ENCODE measurements around the gene SLCO2B1.

The SLCO2B1 gene

GRCh38 chr11:75145196-75145971, 5.5 kb upstream of the SLCO2B1 start:
- H3K4me3 ChIP-seq (ENCODE audit: low read depth, low read length): no peak overlapping the region

- no peak overlapping the region for H3K4me3 ChIP-seq (ENCODE audit: low read depth, low read length)
These were observed 4.9 kb upstream of the SLCO2B1 start for GRCh38 chr11:75145972-75146519.

GRCh38 chr11:75146711-75147110, 4.2 kb upstream of the SLCO2B1 start:
- H3K4me3 ChIP-seq (ENCODE audit: low read depth, low read length): no peak overlapping the region

GRCh38 chr11:75147191-75147874, 3.6 kb upstream of the SLCO2B1 start:
- H3K4me3 ChIP-seq (ENCODE audit: low read depth, low read length): no peak overlapping the region

DNA sequence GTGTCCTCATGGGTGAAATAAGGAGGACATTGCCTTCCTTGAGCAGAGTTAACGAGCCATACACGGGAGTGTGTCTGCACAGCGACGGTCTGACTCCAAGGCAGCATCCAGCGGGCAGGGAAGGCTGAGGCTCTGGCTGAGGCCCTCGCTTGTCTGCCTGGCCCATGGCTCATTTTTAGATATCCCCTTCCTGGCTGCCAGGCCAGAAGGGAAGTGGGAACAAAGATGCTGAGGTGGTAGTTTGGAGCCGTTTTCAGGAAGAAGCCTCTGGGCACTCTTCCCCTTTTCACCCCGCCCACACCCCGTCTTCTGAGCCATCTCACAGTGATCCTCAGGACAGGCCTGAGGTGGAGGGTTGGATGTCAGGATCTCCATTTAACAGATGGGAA, 3.0 kb upstream of the SLCO2B1 start:
- H3K4me3 ChIP-seq (ENCODE audit: low read depth, low read length): no peak overlapping the region

DNA sequence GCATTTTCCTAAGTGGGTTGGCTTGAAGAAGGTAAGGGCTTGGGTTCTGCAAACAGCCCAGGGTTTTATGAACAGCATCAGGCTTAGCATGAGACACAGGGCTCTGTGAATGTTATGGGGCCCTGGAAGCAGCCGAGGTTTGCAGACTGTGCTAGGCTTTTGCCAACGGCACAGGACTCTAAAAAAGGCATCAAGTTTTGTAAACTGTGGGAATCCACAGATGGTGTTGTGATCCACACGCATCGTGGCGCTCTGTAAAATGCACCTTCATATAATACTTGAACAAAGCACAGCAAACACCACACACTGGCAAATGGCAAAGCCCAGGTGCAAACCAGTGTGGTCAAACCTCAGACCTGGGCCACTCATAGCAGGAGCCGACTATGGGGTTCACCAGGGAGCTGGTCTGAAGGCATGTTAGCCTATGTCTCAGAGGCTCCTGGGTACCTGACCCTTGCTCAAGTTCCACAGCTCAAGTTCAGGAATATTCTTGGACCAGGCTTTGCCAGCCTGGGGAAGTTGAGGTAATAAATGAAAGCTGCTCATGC, 2.4 kb upstream of the SLCO2B1 start:
- H3K4me3 ChIP-seq (ENCODE audit: low read depth, low read length): no peak overlapping the region

- H3K4me3 ChIP-seq (ENCODE audit: low read depth, low read length): no peak overlapping the region
These were observed 991 bp upstream of the SLCO2B1 start for GRCh38 chr11:75149766-75150465.

DNA sequence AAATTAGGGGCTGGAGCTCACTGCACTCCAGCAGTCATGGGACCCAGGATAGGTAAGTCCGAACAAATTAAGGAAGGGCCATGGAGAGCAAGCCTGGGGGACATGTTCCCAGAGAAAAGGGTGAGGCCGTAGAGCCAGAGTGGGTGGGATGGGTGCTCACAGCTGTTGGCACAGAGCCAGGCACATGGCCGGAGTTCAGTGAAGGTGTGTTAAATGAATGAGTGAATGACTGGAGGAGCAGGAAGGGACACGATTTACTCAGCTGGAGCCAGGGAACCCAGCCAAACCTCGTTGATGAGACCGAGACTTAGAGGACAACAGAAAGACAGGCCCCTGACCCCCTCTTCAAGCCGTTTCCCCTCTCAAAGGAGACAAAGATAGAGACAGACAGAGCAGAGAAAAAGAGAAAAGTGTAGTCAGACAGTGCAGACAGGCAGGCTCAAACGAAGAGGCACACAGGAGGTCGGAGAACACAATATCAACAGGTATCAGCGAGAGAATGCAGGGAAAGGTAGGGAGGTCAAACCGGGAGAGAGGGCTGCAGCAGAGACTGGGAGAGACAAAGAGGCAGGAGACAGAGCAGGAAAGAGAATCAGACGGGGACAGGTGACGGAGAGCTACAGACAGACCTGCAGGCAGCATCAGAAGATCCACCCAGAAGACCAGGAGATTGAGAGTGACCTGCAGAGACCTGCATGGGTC, 590 bp downstream of the SLCO2B1 start:
- H3K4me3 ChIP-seq (ENCODE audit: low read depth, low read length): no peak overlapping the region

DNA sequence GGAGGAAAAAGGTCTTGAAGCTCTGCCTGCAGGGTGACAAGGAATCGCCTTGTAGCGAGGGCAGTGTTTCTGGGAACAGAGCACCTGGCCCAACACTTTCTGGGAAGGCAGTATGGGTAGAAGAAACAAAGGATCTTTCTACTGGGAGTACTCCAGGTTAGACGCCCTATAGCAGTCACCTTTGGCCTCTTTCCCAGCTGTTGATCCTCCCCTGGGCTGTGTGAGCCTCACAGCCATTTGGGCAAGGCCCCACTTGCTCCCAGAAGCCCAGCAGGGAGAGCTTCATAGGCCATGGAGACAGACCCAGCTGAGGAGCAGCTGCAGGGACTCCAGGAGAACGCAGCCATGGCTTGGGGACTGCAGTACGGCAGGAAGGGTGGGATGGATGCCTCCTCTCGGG, 1.2 kb downstream of the SLCO2B1 start:
- H3K4me3 ChIP-seq (ENCODE audit: low read depth, low read length): no peak overlapping the region

DNA sequence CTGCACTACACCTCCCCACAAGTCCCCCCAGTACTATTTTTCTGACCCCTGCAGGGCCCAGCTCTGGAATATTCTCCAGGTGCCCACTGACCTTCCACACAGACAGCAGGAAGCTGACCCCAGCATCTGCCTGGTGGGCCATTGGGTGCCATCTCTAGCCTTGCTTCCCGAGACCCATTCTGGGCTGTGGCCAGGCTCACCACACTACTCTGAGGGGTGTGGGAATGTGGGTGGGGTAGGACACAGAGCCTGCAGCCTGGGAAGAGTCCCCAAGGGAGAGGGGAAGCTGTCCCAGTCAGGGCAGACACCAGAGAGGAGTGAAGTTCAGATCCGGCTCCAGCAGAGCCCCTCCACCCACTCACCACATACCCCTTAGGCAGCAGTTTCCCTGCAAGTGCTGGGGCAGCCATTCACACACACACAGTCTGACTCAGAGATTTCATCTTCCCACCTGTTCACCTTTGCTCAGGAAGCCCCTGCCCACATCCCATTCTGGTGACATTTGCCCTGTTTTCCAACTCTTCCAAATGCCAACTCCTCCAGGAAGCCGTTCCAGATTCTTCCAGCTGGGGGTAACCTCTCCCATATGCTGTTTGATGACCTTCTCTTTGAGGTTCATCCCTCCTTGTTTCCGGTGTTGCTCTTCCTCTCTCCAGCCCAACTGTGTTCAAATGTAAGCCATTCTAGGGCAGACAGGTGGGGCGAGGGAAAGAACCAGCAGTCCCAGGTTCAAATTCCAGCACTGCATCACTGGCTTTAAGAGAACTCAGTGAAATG, 1.9 kb downstream of the SLCO2B1 start:
- H3K4me3 ChIP-seq (ENCODE audit: low read depth, low read length): no peak overlapping the region

DNA sequence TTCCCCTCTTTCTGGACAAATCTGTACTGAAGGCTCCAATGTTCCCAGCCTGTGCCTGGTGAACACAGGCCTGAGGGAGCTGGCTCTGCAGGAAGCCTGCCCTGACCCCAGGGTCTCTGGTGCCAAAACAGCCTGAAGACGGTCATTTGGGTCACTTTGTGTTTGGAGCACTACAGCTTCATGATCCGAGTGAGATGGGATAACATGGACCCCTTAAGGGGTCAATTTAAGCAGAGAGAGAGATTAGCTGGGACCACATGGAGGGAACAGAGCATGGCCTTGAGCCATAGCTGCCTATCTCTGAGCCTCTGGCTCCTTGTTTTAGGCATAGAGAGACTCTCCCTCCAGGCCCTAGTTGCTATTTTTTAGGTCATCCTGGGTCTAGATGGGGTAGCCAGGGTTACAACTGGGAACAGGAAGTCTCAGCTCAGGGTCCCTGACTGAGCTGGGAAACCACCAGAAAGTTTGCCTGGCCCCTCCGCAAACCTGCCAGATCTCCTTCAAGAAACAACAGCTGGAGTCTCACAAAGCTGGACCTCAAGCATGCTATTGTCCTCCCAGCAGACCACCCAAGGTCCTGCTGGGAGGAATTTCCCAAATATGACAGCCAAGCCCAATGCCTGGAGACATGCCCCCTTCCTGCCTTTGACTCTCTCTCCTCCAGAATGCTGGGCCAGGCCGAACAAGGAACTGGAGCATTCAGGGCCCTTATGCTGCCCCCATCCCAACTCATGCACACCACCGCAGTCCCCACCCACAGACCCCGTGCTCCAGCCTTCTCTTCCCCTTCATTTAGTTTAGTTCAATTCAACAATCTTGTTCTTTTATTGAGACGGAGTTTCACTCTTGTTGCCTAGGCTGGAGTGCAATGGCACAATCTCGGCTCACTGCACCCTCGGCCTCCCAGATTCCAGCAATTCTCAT, 4.0 kb downstream of the SLCO2B1 start:
- no peak overlapping the region for H3K4me3 ChIP-seq (ENCODE audit: low read depth, low read length)

DNA sequence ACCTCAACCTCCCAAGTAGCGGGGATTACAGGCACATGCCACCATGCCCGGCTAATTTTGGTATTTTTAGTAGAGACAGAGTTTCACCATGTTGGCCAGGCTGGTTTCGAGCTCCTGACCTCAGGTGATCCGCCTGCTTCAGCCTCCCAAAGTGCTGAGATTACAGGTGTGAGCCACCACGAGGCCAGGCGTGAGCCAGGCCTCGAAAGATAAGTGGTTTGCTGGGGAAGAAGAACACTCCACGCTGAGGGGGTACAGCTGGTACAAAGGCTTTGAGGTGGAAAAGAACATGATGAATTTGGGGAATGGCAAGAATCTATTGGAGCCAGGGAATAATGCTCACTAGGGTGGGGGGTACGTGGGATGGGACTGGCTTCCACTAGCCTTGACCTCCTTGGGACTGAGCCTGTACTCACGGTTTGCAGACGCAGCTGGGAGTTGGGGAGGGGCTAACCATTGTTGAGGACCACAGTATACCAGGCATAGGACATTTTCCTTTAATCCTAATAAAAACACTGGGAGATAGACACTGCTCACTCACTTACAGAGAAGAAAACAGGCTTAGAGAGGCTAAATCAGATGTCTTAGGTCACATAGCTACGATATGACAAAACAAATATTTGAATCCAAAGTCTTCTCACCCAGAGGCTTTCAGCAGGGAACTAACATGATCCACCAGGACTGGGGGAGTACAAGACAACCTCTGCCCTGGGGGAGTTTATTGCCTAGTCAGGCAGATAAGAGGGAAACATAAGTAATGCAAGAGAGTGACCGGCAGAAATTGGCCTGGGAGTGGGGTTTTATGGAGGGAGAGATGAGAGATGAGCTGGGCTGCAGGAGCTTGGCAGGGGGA, 4.9 kb downstream of the SLCO2B1 start:
- no peak overlapping the region for H3K4me3 ChIP-seq (ENCODE audit: low read depth, low read length)

GRCh38 chr11:75158241-75158640, 7.3 kb downstream of the SLCO2B1 start:
- no peak overlapping the region for H3K4me3 ChIP-seq (ENCODE audit: low read depth, low read length)

- no peak overlapping the region for H3K4me3 ChIP-seq (ENCODE audit: low read depth, low read length)
These were observed 7.8 kb downstream of the SLCO2B1 start for GRCh38 chr11:75158696-75159150.

DNA sequence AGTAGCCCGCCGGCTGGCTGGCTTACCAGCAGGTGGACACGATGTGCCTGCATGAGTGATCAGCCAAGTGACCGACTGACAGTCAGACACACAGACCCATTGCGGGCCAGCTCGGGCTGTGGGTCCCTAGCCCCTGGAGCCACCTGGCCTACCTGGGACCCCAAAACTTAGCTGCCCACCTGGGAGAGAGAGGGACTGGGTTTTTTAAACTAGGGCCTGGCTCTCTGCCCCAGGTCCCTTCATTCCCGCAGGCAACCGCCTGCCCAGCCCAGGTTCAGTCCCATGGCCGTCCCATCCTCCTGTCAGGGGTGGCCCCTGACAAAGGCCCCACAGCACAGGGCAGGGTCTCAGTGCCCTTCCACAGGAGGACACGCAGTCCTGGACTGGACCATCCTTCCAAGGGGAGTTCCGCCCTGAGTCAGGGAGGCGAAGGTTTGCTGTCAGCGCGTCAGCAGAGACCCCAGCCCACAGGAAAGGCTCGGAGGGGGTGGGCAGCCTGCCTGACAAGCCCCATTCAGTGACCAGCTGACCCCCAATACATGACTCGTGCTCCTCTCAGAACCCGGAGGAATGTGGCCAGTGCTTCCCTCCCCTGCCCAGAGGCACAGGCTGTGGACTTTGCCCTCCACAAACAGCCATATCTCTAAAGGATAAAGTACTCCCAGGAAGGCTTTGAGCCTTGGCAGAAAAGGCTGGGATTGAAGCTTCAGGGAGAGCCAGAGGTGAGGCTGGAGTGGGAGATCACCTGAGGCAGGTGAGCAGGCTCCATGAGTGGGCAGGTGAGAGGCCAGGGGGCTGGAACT, 8.4 kb downstream of the SLCO2B1 start:
- no peak overlapping the region for H3K4me3 ChIP-seq (ENCODE audit: low read depth, low read length)

- no peak overlapping the region for H3K4me3 ChIP-seq (ENCODE audit: low read depth, low read length)
These were observed 9.4 kb downstream of the SLCO2B1 start for GRCh38 chr11:75160220-75160757.

DNA sequence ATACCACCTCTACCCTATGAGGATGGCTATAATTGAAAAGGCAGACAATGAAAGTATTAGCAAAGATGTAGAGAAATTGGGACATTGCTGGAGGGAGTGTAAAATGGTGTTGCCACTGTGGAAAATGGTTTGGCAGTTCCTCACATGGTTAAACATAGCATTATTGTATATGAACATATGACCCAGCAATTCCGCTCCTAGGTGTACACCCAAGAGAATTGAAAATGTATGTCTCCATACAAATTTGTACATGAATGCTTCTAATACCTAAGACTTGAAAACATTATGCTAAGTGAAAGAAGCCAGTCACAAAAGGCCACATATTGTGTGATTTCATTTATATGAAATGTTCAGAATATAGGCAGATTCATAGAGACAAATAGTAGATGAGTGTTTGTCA, 10.0 kb downstream of the SLCO2B1 start:
- H3K4me3 ChIP-seq (ENCODE audit: low read depth, low read length): no peak overlapping the region

Measured in iPS-11a (cell line).